HG03469 (cell line): ENCODE data around the gene AADAC.
"Not testable (repeated sequence)": the region's sequence is repeated elsewhere in the genome, so short reads cannot be mapped to it uniquely, and the experiment has no call there.

ENCODE experiments used
- ATAC-seq: cut with Tn5 transposase; IDR thresholded peaks from one replicate; pipeline ENCODE4 v1.9.1; 2021; ENCODE audit warnings: mild to moderate bottlenecking, moderate library complexity, moderate number of reproducible peaks; ENCODE audit not compliant: unreplicated experiment

Gene AADAC

DNA sequence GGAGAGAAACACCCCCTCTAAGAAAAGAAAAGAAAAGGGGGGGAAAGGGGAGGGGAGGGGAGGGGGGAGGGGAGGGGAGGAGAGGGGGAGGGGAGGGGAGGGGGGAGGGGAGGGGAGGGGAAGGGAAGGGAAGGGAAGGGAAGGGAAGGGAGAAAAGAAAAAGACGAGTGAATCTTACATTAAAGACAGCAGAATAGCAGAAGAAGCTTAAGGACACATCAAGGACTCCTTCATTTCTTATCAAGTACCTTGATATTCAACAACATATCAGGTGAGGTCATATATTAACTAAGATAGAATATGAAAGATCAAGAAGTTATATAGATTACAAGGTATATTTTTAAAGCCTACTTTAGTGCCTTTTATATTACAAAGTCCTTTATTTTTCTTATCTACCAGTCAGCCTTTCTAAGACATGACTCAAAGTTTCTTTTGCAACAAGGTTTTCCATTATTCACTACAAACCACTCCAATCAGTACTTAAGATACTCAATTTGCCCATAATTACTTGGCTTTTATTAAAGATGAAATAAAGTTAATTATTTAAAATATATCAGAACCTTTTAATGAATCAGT, 17.7 kb upstream of the AADAC start:
- no peak for ATAC-seq

DNA sequence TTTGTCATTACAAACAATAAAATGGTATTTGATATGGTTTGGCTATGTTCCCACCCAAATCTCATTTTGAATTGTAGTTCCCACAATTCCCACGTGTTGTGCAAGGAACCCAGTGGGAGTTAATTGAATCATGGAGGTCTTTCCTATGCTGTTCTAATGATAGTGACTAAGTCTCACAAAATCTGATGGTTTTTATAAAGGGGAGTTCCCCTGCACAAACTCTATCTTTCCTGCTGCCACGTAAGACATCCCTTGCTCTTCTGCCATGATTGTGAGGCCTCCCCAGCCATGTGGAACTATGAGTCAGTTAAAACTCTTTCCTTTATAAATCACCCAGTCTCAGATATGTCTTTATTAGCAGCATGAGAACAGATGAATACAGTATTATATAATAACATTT, 15.4 kb upstream of the AADAC start:
- ATAC-seq, result no peak

DNA sequence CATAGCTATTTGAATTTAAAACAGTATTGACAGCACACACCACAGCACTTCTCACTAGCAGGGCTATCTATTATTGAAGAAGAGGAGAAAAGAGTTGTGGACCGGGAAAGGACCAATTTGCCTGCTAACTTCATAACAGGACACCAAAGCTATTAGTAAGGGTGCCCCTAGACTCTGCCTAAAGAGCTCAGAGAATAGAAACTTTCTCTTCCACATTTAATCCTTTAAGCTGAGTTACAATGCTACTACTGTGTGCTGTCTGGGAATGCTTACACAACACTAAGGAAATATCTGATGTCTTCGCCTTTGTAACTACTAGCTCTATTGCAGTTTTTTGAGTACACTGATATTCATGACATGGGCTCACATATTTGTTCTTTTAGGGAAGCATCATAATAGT, 13.5 kb upstream of the AADAC start:
- no peak for ATAC-seq

DNA sequence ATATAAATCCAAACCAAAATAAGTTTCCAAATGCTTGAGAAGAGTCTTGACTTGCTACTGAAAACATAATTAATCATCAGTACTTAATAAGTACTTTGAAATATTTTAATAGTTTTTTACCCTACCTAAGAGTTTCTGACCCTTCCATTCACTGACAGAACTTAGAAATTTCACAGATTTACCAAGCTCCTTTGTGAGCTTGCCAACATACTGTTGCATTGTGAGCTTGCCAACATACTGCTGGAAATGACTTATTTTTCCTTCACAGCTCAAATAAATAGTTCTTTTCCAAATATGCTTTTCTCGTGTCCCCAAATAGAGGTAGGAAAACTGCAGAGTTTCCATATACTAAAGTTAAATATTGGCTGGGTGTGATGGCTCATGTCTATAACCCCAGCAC, 9.6 kb upstream of the AADAC start:
- no peak for ATAC-seq

DNA sequence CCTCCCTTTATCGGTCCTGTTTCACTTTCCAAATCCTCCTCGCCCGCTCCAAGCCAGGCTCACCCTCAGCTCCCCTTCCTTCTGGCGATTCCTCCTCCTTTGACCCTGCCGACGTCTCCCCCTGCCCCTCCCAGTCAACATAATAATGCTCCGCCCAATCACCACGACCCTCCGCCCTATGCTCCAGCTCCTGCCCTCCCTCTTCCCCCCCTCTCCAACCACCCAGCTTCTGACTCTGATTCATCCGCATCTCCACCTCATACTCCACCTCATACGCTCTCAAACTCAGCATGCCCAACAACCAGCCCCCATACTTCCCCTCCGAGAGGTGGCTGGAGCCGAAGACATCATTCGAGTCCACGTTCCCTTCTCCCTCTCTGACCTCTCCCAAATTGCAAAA, 7.1 kb upstream of the AADAC start:
- ATAC-seq, result no peak

DNA sequence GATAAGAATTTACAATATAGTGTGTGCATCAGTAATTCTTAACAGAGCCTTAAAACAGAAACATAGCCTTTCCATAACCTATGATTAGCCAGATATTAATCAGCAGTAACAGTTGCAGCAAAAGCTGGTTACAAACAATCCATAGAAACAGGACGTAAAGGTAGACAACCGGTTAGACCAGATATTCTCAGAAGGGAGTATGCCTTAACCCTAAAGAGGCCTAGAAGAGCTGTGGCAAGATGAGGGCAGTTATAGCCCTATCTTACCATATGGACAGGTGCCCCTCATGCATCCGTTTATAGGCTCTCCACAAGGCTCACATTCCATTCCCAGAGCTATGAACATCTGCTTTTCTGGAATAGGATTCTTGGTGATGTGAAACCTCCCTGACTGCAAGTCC, 5.0 kb upstream of the AADAC start:
- ATAC-seq, result not testable (repeated sequence)

DNA sequence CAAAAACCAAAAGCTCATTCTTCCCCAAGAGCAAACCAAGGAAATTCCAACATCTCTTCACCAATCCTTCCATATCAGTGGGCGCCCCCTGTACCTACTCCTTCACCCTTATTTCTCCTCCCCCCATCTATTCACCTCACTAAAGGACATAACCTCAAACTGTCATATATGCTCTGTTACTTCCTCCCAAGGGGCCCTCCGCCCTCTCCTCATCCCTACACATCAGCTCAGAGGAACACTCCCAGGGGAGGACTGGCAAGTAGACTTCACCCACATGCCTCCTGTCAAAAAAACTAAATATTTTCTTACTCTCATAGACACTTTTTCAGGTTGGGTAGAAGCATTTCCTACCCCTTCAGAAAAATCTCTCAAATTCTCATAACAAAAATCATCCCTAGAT, 2.4 kb upstream of the AADAC start:
- no peak for ATAC-seq

DNA sequence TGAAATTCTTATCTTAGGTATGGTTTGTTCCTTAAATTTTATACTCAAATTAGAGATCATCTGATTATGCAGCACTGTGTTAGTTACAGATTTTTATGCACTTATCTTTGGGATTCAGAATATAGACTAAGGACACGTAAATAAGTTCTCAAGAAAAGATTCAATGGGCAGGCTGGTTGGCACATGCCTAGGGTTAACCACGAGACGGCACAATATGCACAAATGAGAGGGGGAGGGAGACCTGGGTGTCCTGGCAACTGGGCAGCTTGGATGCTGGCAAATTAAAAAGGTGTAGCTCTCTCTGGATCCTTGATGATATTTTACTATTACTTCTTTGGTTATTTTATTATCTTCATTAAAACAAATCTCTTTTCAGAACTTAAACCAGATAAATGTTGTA, 672 bp downstream of the AADAC start:
- ATAC-seq, result no peak

DNA sequence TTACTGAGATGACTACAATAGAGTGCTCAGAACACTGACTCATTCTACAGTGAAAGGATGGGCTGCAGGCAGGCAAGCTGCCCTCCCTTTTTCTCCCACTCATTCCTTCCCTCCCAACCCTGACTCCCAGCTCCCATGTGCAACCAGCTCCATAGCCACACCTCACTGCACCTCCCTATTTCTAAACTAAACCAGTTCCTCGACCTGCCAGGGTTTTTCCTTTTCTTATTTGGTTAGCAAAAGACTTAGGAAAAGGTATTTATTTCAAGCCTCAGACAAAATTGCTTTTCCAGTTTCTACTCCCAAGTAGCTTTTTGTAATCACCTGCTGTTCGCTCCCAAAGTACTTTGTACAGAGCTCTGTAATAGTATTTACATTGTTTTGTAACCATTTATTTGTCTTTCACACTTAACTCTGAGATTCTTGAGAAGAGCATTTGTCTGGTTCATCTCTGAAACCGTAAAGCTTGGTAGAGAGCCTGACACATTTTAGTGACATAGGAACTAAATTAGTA, 2.2 kb downstream of the AADAC start:
- no peak for ATAC-seq

DNA sequence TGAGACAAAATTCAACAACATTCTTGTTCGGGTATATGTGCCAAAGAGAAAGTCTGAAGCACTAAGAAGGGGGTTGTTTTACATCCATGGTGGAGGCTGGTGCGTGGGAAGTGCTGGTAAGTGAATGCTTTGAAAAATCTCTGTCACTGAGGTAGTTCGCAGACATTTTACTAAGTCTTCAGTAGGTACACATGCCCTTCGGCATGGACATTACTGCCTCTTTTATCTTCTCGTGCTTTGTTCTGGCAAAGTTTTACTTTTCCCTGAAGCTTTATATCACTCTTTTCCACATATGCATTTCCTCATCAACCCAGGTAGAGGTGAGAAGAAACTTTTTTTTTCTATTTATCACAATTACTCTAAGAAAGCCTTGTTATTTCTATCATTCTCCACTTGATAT, 3.6 kb downstream of the AADAC start:
- ATAC-seq, result no peak

DNA sequence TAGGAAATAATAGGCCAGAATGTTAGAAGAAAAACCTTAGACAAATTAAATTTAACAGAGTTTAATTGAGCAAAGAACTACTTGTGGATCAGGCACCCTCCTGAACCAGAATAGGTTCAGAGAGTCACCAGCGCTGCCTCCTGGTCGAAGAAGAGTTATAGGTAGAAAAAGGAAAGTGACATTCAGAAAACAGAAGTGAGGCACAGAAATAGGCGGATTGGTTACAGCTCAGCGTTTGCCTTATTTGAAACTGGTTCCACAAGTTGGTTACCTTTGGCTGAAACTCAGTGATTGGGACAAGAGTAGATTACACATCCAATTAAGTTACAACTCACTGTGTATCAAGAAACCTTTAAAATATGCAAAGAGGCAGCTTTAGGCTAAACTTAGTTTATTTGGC, 4.4 kb downstream of the AADAC start:
- ATAC-seq, result no peak

DNA sequence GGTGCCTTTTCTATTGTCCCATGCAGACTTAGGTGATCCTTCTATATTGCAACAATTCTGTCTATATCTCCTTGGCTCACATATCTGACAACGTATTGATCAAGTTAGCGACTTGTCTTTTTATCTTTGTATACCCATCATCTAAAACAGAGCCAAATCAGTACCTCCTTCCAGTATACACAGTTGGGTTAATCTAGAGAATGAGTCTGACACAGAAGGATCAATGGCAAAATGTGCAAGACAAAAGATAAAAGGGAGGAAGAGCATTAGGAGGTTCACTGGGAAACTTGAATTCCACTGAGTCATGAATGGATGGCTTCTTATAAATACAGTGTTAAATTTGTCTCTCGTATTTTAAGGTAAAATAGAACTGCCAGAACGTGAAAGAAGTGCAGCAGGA, 6.0 kb downstream of the AADAC start:
- ATAC-seq, result no peak

DNA sequence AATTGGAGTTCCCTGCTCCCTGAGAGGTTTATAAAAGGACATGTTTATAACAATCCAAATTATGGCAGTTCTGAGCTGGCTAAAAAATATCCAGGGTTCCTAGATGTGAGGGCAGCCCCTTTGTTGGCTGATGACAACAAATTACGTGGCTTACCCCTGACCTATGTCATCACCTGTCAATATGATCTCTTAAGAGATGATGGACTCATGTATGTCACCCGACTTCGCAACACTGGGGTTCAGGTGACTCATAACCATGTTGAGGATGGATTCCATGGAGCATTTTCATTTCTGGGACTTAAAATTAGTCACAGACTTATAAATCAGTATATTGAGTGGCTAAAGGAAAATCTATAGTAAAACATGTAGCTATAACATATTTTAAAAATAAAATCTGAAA, 13.9 kb downstream of the AADAC start:
- ATAC-seq, result no peak

DNA sequence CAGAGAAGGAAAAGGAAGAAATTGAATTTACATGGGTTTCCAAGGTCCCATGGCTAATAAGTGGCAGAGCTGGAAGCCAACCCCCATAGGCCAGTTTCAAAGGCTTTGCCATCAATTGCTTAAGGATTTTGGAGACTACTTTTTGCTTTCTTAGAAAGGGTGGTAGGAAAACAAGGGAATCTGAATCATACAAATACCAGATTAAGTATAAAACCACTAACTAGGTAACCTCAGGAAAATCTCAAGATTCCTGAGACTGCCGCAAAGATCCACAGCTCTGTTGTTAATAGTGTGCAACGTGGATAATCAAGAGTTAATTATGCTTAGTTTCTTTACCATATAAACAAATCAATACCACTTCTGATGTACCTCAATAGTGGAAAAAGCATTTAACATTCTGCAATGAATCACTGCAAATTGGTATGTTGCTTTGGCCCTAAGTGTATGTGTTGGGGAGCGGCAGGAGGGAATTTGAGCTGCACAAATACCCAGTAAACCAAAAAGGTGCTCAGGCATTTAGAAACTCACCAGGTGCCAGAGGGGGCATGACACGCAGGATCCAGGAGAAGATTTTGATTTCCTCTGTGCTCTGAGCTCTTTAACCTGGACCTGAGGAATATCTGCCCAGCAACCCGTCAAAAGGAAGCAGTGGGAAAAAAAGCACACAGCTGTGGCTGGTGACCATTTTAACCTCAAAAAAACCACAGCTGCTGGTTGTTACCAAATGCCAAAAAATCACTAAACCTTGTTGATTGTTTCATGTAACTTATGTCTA, 22.0 kb downstream of the AADAC start:
- no peak for ATAC-seq

DNA sequence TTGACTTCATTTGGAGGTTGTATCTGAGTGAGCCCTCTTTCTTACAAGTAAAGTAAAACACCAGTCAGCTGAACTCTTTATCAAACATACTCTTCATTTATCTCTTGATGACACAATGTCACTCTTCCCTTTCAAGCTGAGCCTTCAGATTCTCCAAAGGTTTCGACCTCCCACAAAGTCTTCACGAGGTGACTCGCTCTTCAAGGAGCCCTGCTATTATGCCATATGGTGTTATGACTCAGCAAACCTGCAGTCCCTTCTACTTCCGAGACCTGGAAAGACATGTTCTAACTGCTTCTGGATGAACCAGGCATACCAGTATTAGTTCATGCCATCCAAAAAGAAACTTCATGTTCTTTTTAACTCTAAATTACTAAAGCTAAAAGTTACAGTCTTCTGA, 23.1 kb downstream of the AADAC start:
- no peak for ATAC-seq

DNA sequence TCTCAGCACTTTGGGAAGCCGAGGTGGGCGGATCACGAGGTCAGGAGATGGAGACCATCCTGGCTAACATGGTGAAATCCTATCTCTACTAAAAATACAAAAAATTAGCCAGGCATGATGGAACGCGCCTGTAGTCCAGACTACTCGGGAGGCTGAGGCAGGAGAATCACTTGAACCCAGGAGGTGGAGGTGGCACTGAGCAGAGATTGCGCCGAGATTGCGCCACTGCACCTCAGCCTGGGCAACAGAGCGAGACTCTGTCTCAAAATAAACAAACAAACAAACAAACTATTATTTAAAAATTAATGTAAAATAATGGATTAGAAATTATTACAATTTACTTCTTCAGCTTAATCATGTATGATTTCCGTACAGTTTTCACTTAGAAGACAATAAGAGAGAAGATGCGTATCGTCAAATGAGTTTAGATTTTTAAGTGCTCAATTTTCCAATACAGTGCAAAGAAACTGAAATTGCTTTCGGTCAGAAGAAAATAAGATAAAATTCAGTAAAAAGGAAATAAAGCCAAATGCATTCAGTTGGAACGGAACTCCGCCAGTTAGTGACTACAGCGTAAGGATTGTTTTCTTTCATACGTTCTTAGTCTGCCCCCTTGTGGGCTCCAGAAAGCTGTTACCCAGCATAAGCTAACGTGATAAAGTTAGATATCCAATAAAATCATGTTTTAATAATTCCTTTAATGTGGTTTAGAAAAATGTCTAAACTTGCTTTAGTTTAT, 24.8 kb downstream of the AADAC start:
- peak; percentile 78 for ATAC-seq

DNA sequence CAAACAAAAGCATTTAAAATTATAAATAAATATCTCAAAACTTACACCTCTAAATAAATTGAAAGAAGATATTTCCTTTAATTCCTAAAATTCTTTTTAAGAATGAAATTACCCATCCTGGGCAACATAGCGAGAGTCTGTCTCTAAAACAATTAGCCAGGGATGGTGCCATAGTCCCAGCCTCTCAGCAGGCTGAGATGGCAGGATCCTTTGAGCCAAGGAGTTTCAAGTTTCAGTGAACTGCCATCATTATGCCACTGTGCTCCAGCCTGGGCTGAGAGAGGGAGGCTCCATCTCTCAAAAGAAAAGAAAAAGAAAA, 25.4 kb downstream of the AADAC start:
- ATAC-seq, result no peak

DNA sequence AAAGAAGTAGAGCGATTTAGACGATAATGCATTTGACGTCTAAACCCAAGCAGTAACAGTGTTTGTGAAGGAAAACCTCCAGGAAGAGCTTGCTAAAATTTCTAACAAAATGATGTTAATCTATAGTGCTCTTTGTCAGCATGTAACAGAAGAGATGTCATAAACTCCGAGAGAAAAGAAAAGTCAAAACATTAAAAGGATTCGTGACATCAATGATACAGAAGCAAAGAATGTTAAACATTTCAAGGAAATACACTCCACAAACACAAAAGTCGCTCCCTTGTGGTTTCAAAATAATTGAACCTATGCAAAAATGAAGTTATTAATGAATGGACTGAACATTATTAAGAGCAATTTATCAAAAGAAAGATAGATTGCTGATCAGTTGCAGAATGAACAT, 27.9 kb downstream of the AADAC start:
- ATAC-seq, result no peak

DNA sequence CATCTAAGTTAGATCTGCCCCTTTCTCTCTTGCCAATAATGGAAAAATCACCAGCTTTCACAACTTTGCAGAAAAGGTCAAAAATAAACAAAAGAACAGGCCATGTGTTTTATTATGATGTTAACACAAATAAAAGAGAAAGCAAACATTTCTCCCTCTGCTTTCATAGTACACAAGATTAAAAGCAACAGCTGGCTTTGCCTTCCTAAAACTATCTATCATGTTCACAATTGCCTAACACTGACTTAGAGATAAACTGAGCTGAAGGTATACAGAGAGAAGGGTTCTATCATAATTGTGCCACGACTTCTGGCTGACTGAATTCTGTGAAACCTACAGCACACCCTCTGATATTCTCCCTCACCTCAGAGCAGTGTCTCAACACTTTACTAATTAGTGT, 29.4 kb downstream of the AADAC start:
- no peak for ATAC-seq

DNA sequence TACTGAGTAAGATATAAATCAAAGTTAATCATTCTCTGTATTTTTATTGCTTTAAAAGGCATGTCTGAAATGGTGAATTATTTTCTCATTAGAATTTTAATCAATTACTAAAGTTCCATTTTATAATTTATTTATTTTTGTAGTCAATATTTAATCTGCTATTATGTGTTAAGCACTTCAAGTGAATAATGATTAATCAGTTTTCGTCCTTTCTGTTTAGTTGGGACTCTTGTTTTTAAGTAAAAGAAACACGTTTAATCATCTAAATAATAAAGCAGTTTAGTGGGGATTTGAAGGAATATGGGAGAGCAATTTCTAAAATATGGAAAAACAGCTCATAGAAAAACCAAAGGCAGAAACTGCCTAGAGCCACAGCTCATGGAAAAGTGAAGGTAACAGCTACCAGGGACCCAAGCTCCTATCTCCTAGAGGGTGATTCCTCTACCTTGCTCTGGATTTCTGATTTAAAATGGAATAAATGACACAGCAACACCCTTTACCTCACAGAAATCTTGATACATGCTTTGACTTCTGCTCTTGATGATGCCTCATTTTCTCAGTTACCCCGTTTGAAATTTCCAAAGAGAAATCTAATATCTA, 31.5 kb downstream of the AADAC start:
- ATAC-seq, result no peak

DNA sequence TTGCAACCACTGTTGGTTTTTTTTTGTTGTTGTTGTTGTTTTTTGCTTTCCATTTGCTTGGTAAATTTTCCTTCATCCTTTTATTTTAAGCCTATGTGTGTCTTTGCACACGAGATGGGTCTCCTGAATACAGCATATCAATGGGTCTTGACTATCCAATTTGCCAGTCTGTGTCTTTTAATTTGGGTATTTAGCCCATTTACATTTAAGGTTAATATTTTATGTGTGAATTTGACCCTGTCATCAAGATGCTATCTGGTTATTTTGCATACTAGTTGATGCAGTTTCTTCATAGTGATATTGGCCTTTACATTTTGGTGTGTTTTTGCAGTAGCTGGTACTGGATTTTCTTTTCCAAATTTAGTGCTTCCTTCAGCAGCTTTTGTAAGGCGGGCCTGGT, 36.1 kb downstream of the AADAC start:
- ATAC-seq, result not testable (repeated sequence)
